Ishikawa (cell line): ENCODE results near the gene ARRDC1.

Experiments used
- CEBPB ChIP-seq: IDR thresholded peaks from 2 replicates; pipeline ENCODE4 v1.6.1; 2012
- CREB1 ChIP-seq: IDR thresholded peaks from 2 replicates; pipeline ENCODE4 v1.6.1; 2012; ENCODE audit warnings: low read depth
- EGR1 ChIP-seq: IDR thresholded peaks from 2 replicates; pipeline ENCODE4 v1.6.1; 2012
- EP300 ChIP-seq: IDR thresholded peaks from 2 replicates; pipeline ENCODE4 v1.6.1; 2012; ENCODE audit warnings: borderline replicate concordance
- FOXM1 ChIP-seq: IDR thresholded peaks from 2 replicates; pipeline ENCODE4 v1.6.1; 2012; ENCODE audit warnings: low read depth, borderline replicate concordance
- MAX ChIP-seq: IDR thresholded peaks from 2 replicates; pipeline ENCODE4 v1.6.1; 2012
- NFIC ChIP-seq: IDR thresholded peaks from 2 replicates; pipeline ENCODE4 v1.6.1; 2012
- RAD21 ChIP-seq: IDR thresholded peaks from 2 replicates; pipeline ENCODE4 v1.6.1; 2012; ENCODE audit warnings: low read depth
- REST ChIP-seq: IDR thresholded peaks from 2 replicates; pipeline ENCODE4 v1.6.1; 2012; ENCODE audit warnings: low read depth, mild to moderate bottlenecking
- TAF1 ChIP-seq: IDR thresholded peaks from 2 replicates; pipeline ENCODE4 v1.6.1; 2012; ENCODE audit warnings: low read depth, mild to moderate bottlenecking
- TCF12 ChIP-seq: IDR thresholded peaks from 2 replicates; pipeline ENCODE4 v1.6.1; 2012; ENCODE audit warnings: low read depth
- TEAD4 ChIP-seq: IDR thresholded peaks from 2 replicates; pipeline ENCODE4 v1.6.1; 2012
- USF1 ChIP-seq: IDR thresholded peaks from 2 replicates; pipeline ENCODE4 v1.6.1; 2012
- YY1 ChIP-seq: IDR thresholded peaks from 2 replicates; pipeline ENCODE4 v1.6.1; 2012; ENCODE audit warnings: low read depth
- ZBTB7A ChIP-seq: IDR thresholded peaks from 2 replicates; pipeline ENCODE4 v1.6.1; 2012; ENCODE audit warnings: low read depth

Gene ARRDC1

GRCh38 chr9:137664676-137665075 lies 59.2 kb downstream of the ARRDC1 start:
- TF ChIP-seq RAD21 (no peak), MAX (no peak), TAF1 (no peak), TCF12 (no peak), FOXM1 (no peak), REST (no peak), EP300 (no peak), ZBTB7A (no peak), TEAD4 (no peak), USF1 (no peak), CREB1 (no peak), NFIC (no peak), YY1 (no peak), CEBPB (no peak), EGR1 (no peak)
